GM21723 (cell line): ENCODE measurements around the gene SPC24.
"Not testable (repeated sequence)": the region's sequence is repeated elsewhere in the genome, so short reads cannot be mapped to it uniquely, and the experiment has no call there.

Experiments
- ATAC-seq: cut with Tn5 transposase; IDR thresholded peaks from one replicate; pipeline ENCODE4 v1.9.1; 2021; ENCODE audit warnings: mild to moderate bottlenecking, moderate library complexity; ENCODE audit not compliant: unreplicated experiment

SPC24 gene

DNA sequence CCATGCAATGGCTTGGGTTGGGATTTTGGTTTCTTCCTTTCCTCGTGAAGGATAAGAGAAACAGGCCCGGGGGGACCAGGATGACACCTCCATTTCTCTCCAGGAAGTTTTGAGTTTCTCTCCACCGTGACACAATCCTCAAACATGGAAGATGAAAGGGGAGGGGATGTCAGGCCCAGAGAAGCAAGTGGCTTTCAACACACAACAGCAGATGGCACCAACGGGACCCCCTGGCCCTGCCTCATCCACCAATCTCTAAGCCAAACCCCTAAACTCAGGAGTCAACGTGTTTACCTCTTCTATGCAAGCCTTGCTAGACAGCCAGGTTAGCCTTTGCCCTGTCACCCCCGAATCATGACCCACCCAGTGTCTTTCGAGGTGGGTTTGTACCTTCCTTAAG is 24.1 kb downstream of the SPC24 start:
- ATAC-seq, result no peak

DNA sequence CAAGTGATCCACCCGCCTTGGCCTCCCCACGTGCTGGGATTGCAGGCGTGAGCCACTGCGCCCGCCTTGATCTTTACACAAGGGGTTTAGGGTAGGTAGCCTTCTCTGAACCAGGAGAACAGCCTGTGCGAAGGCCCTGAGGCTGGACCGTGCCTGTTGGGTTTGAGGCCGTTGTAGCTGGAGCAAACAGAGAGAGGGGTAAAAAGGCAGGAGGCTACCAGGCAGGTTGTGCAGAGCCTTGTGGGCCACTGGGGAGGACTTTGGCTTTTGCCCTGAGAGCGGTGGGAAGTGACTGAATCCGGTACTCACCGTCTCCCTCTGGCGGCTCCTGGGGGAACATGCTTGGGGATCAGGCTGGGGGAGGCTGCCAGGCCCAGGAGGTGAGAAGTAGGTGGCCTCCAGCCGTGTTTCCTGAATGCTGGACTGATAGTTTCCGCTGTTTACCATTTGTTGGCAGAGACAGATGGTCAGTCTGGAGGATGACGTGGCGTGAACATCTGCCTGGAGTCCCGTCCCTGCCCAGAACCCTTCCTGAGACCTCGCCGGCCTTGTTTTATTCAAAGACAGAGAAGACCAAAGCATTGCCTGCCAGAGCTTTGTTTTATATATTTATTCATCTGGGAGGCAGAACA is 24.6 kb downstream of the SPC24 start:
- ATAC-seq, result no peak

DNA sequence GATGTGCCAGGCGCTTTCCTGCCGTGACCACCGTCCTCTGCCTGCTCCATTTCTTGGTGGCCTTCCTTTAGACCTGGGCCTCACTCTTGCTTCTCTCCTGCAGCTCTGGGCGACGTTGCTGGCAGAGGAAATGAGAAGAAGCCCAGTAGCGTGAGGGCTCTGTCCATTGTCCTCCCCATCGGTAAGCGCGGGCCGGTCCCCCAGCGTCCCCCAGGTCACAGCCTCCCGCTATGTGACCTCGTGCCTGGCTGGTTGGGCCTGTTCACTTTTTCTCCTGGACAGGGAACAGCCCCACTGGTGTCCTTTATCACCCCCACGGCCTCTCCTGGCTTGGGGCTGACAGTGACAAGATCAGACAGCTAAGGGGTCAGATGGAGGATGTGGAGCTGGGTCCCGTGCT is 27.7 kb downstream of the SPC24 start:
- no peak for ATAC-seq

DNA sequence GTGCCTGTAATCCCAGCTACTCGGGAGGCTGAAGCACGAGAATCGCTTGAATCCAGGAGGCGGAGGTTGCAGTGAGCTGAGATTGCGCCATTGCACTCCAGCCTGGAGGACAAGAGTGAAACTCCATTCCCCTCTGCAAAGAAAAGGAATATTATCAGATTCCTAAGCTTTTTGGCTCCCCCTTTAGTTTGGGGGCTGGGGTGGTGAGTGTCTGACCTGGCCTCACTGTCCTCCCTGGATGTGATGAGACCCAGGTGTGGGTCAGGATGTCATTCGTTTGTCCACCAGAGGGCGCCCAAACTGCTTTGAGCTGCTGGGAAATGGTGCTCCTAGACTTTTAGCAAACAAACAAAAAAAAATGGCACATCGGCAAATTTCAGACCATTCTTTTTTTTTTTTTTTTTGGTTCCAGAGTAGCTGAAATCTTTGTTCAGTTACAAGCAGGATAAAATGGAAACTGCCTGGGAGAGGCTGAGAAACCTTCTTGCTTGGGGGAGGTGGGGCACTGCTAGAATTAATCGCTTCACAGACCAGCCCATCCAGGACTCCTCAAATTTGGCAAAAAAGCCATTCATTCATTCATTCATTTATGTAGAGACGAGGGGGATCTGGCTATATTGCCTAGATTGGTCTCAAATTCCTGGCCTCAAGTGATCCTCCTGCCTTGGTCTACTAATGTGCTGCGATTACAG is 29.4 kb downstream of the SPC24 start:
- ATAC-seq, result no peak

DNA sequence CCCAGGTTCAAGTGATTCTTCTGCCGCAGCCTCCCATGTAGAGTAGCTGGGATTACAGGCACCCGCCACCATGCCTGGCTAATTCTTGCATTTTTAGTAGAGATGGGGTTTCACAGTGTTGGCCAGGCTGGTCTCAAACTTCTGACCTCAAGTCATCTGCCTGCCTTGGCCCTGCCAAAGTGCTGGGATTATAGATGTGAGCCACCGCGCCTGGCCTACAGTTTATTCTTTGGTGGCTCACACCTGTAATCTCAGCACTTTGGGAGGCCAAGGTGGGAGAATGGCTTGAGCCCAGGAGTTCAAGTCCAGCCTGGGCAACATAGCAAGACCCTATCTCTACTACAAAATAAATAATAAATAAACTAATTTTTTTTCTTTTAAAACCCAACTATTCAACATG is 31.4 kb downstream of the SPC24 start:
- not testable (repeated sequence) for ATAC-seq

DNA sequence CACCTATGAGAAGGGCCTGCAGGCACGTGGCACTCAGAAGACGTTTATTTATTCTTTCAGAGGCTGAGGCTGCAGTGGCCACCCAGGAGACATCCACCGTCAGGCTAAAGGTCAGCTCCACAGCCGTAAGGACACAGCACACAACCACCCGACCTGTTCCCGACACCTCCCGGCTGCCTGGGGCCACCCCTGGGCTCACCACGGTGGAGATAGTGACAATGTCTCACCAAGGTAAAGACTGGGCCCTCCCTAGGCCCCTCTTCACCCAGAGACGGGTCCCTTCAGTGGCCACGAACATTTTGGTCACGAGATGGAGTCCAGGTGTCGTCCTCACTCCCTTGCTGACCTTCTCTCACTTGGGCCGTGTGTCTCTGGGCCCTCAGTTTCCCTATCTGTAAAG is 32.5 kb downstream of the SPC24 start:
- ATAC-seq, result no peak

DNA sequence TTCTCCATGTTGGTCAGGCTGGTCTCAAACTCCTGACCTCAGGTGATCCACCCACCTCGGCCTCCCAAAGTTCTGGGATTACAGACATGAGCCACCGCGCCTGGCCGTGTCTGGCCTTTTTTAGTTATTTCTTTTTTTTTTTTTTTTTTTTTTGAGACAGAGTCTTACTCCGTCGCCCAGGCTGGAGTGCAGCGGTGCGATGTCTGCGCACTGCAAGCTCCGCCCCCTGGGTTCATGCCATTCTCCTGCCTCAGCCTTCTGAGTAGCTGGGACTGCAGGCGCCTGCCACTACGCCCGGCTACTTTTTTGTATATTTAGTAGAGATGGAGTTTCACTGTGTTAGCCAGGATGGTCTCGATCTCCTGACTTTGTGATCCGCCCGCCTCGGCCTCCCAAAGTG is 33.6 kb downstream of the SPC24 start:
- not testable (repeated sequence) for ATAC-seq

DNA sequence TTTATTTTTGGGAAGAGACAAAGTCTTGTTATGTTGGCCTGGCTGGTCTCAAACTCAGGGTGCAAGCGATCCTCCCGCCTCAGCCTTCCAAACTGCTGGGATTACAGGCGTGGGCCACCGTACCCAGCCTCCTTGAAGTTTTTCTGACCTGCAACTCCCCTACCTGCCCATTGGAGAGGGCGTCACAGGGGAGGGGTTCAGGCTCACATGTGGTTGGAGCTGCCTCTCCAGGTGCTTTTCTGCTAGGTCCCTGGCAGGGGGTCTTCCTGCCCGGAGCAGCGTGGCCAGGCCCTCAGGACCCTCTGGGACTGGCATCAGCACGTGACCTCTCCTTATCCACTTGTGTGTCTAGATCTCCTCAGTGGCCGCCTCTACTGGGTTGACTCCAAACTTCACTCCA is 39.1 kb downstream of the SPC24 start:
- no peak for ATAC-seq

DNA sequence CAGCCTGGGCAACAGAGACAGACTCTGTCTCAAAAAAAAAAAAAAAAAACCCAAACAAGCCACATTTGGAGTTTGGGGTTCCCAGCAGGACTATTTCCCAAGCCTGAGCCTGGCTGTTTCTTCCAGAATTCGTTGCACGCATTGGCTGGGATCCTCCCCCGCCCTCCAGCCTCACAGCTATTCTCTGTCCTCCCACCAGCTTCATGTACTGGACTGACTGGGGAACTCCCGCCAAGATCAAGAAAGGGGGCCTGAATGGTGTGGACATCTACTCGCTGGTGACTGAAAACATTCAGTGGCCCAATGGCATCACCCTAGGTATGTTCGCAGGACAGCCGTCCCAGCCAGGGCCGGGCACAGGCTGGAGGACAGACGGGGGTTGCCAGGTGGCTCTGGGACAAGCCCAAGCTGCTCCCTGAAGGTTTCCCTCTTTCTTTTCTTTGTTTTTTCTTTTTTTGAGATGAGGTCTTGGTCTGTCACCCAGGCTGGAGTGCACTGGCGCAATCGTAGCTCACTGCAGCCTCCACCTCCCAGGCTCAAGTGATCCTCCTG is 39.6 kb downstream of the SPC24 start:
- no peak for ATAC-seq

DNA sequence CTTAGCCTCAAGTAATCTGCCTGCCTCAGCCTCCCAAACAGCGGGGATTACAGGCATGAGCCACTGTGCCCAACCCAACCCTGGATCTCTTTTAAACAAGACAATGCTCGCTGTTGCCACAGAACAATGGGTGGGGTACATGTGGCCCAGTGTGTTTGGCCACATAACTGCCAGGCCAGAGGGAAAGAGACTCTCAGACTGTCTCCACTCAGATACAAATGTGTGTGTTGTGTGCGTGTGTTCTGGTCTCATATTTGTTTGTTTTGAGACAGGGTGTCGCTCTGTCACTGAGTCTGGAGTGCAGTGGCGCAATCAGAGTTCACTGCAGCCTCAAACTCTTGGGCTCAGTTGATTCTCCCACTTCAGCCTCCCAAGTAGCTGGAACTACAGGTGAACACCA is 40.5 kb downstream of the SPC24 start:
- ATAC-seq, result no peak

DNA sequence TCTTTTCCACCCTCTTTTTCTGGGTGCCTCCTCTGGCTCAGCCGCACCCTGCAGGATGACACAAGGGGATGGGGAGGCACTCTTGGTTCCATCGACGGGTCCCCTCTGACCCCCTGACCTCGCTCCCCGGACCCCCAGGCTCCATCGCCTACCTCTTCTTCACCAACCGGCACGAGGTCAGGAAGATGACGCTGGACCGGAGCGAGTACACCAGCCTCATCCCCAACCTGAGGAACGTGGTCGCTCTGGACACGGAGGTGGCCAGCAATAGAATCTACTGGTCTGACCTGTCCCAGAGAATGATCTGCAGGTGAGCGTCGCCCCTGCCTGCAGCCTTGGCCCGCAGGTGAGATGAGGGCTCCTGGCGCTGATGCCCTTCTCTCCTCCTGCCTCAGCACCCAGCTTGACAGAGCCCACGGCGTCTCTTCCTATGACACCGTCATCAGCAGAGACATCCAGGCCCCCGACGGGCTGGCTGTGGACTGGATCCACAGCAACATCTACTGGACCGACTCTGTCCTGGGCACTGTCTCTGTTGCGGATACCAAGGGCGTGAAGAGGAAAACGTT is 42.4 kb downstream of the SPC24 start:
- no peak for ATAC-seq

DNA sequence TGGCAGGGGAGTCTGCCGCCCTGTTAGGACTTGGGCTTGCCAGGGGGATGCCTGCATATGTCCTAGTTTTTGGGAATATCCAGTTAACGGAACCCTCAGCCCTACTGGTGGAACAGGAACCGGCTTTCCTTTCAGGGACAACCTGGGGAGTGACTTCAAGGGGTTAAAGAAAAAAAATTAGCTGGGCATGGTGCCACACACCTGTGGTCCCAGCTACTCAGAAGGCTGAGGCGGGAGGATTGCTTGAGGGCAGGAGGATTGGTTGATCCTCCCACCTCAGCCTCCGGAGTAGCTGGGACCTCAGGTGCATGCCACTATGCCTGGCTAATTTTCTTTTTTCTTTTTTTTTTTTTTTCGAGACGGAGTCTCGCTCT is 43.8 kb downstream of the SPC24 start:
- no peak for ATAC-seq

DNA sequence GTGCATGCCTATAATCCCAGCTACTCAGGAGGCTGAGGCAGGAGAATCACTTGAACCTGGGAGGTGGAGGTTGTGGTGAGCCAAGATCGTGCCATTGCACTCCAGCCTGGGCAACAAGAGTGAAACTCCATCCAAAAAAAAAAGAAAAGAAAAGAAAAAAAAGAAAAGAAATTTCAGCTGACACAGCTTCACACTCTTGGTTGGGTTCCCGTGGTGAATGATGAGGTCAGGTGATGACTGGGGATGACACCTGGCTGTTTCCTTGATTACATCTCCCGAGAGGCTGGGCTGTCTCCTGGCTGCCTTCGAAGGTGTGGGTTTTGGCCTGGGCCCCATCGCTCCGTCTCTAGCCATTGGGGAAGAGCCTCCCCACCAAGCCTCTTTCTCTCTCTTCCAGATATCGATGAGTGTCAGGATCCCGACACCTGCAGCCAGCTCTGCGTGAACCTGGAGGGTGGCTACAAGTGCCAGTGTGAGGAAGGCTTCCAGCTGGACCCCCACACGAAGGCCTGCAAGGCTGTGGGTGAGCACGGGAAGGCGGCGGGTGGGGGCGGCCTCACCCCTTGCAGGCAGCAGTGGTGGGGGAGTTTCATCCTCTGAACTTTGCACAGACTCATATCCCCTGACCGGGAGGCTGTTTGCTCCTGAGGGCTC is 44.3 kb downstream of the SPC24 start:
- no peak for ATAC-seq

DNA sequence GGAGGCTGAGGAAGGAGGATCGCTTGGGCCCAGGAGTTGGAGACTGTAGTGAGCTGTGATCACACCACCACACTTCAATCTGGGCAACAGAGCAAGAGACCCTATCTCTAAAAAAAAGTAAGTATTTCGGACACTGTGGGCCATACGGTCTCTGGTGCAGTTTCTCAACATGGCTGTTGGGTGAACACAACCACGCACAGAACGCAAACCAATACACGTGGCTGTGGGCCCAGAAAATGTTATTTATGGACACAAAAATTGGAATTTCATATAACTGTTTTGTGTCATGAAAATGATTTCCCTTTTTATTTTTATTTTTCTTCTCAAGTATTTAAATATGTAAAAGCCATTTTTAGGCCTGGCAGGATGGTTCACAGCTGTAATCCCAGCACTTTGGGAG is 46.8 kb downstream of the SPC24 start:
- ATAC-seq, result no peak

DNA sequence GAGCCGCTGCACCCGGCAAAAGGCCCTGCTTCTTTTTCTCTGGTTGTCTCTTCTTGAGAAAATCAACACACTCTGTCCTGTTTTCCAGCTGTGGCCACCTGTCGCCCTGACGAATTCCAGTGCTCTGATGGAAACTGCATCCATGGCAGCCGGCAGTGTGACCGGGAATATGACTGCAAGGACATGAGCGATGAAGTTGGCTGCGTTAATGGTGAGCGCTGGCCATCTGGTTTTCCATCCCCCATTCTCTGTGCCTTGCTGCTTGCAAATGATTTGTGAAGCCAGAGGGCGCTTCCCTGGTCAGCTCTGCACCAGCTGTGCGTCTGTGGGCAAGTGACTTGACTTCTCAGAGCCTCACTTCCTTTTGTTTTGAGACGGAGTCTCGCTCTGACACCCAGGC is 49.1 kb downstream of the SPC24 start:
- ATAC-seq, result no peak

DNA sequence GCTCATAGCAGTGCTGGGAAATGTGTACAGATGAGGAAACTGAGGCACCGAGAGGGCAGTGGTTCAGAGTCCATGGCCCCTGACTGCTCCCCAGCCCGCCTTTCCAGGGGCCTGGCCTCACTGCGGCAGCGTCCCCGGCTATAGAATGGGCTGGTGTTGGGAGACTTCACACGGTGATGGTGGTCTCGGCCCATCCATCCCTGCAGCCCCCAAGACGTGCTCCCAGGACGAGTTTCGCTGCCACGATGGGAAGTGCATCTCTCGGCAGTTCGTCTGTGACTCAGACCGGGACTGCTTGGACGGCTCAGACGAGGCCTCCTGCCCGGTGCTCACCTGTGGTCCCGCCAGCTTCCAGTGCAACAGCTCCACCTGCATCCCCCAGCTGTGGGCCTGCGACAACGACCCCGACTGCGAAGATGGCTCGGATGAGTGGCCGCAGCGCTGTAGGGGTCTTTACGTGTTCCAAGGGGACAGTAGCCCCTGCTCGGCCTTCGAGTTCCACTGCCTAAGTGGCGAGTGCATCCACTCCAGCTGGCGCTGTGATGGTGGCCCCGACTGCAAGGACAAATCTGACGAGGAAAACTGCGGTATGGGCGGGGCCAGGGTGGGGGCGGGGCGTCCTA is 50.5 kb downstream of the SPC24 start:
- no peak for ATAC-seq

DNA sequence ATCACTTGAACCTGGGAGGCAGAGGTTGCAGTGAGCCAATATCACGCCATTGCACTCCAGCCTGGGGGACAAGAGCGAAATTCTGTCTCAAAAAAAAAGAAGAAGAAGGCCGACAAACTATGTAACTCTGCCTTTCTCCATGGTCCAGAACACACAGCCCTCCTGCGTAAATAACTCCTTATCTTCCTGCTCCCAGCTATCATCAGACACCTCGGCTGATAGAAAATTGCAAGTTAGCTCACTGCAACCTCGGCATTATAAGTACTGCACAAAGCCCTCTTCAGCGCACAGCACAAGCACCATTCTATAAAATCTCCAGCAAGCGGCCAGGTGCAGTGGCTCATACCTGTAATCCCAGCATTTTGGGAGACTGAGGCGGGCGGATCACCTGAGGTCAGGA is 51.9 kb downstream of the SPC24 start:
- ATAC-seq, result not testable (repeated sequence)

DNA sequence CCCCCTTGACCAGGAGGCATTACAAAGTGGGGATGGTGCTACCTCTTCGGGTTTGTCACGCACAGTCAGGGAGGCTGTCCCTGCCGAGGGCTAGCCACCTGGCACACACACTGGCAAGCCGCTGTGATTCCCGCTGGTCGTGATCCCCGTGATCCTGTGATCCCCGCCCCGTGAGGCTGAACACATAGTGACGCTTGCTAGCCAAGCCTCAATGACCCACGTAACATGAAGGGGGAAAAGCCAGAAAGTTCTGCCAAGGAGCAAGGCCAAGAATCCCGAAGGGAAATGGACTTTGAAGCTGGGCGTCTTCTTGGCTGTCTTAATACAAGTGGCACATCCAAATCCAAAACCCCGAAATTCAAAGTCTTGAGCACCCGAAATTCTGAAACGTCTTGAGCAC is 52.6 kb downstream of the SPC24 start:
- ATAC-seq, result no peak

DNA sequence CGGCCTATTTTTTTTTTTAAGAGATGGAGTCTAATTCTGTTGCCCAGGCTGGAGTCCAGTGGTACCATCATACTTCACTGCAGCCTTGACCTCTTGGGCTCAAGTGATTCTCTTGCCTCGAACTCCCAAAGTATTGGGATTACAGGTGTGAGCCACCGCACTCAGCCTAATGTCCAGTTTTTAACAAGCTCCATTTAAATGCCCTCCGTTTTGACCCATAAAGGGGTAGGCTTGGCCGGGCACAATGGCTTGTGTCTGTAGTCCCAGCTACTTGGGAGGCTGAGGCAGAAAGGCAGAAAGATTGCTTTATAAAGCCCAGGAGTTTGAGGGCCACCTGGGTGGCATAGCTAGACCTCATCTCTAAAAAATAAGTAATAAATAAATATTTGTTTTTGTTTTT is 54.5 kb downstream of the SPC24 start:
- ATAC-seq, result no peak

DNA sequence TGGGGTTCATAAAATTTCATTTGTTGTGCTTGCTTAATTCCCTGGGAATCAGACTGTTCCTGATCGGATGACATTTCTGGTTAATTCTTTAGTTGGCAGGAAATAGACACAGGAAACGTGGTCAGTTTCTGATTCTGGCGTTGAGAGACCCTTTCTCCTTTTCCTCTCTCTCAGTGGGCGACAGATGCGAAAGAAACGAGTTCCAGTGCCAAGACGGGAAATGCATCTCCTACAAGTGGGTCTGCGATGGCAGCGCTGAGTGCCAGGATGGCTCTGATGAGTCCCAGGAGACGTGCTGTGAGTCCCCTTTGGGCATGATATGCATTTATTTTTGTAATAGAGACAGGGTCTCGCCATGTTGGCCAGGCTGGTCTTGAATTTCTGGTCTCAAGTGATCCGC is 55.5 kb downstream of the SPC24 start:
- no peak for ATAC-seq

DNA sequence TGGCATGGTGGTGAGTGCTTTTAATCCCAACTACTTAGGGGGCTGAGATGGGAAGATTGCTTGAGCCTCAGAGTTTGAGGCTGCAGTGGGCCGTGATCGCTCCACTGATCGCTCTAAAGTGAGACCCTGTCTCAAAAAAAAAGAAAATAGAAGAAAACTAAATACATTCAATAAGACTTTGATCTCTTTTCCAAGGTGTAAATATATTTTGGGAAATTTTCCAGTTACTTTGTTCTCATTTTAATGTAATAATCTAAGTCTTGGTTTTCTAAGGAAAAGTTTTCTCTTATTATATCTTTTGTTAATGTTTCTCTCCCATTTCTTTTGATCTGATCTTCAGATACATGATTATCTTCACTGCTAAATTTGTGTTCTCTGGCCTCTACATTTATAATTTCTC is 56.7 kb downstream of the SPC24 start:
- no peak for ATAC-seq
